Endothelial cell of umbilical vein (primary cell): ENCODE data around the gene LRRN4. TPM values are rescaled to one million over a fixed set of nuclear protein-coding genes. Genes with fewer than 3 reads are reported as not detected.

Experiments
- BruUV-seq: library from RNA; stranded (reverse); fragments of 400-500 nt; replicated peaks from 2 replicates; lab custom pipeline; 2021; lab: Mats Ljungman, UMichigan
- CTCF ChIA-PET: fragments of 300-600, 350-600 bp; sonication (Branson Sonifier 250); formaldehyde crosslinking; loops from one replicate; lab custom pipeline; 2021; ENCODE audit warnings: antibody characterized with exemption, inconsistent platforms; lab: Charles Lee
- POLR2A ChIA-PET: fragments of 300-600, 350-600 bp; sonication (Branson Sonifier 250); formaldehyde crosslinking; loops from one replicate; lab custom pipeline; 2021; ENCODE audit warnings: antibody characterized with exemption, inconsistent platforms; lab: Charles Lee
- DNase-seq: peaks from one replicate; pipeline ENCODE4 v3.0.0-alpha.2; 2011; ENCODE audit warnings: low read depth, low spot score
- FAIRE-seq: peaks from 2 replicates; lab custom pipeline; 2011; peaks lifted over from hg19 to GRCh38; lab: Jason Lieb, UNC
- H2AFZ ChIP-seq: 2 replicates; pipeline ENCODE4 v1.6.0; 2012; ENCODE audit warnings: low read depth, low read length, control low read depth, inconsistent platforms
- H3K27ac ChIP-seq: 2 replicates; pipeline ENCODE4 v1.5.1; 2011; ENCODE audit warnings: low read depth, mild to moderate bottlenecking, control low read depth, low read length, moderate library complexity; ENCODE audit not compliant: insufficient read depth
- H3K27me3 ChIP-seq, 2 experiments: 2 replicates each; pipeline versions ENCODE4 v1.6.0 to v1.6.1; 2011; ENCODE audit warnings: low read length in 2 of 2, mixed read lengths in 1 of 2; ENCODE audit not compliant: control insufficient read depth in 2 of 2, insufficient read depth in 2 of 2
- H3K36me3 ChIP-seq, 2 experiments: 2 replicates in 1 of 2; 3 replicates in 1 of 2; pipeline ENCODE4 v1.5.1; 2011; ENCODE audit warnings: low read length in 2 of 2, mild to moderate bottlenecking in 1 of 2, moderate library complexity in 1 of 2; ENCODE audit not compliant: control insufficient read depth in 2 of 2, insufficient read depth in 2 of 2; ENCODE audit errors: extremely low read depth in 1 of 2
- H3K4me1 ChIP-seq: 3 replicates; pipeline ENCODE4 v1.5.1; 2011; ENCODE audit warnings: mild to moderate bottlenecking, low read length; ENCODE audit not compliant: control insufficient read depth, insufficient read depth; ENCODE audit errors: extremely low read depth
- H3K4me2 ChIP-seq: 2 replicates; pipeline ENCODE4 v1.6.1; 2011; ENCODE audit warnings: low read length, control low read depth, mixed read lengths; ENCODE audit not compliant: insufficient read depth
- H3K4me3 ChIP-seq, 3 experiments: fragments of 200-600 bp in 1 of 3; sonication (generic), shearing (Covaris generic) in 1 of 3; replicated peaks in 1 of 3; 2 replicates each; pipeline ENCODE4 v1.5.1; 2011 to 2016; ENCODE audit warnings: control low read depth in 3 of 3, low read length in 3 of 3, mild to moderate bottlenecking in 2 of 3, inconsistent platforms in 1 of 3, low read depth in 1 of 3, moderate library complexity in 1 of 3; ENCODE audit not compliant: insufficient read depth in 1 of 3
- H3K79me2 ChIP-seq: 2 replicates; pipeline ENCODE4 v1.6.0; 2012; ENCODE audit warnings: low read length, inconsistent platforms; ENCODE audit not compliant: control insufficient read depth, insufficient read depth
- H3K9ac ChIP-seq: replicated peaks from 2 replicates; pipeline ENCODE3; 2011; ENCODE audit warnings: low read length, control low read depth; ENCODE audit not compliant: insufficient read depth; ENCODE audit errors: extremely low read depth
- H3K9me1 ChIP-seq: replicated peaks from 3 replicates; pipeline ENCODE4 v1.6.0; 2011; ENCODE audit warnings: mild to moderate bottlenecking, low read length; ENCODE audit not compliant: control insufficient read depth, insufficient read depth; ENCODE audit errors: extremely low read depth
- H3K9me3 ChIP-seq: replicated peaks from 2 replicates; pipeline ENCODE4 v1.5.1; 2012; ENCODE audit warnings: low read length, inconsistent platforms; ENCODE audit not compliant: control insufficient read depth, insufficient read depth
- H4K20me1 ChIP-seq: replicated peaks from 2 replicates; pipeline ENCODE3; 2011; ENCODE audit warnings: mild to moderate bottlenecking, low read length; ENCODE audit not compliant: control insufficient read depth, insufficient read depth; ENCODE audit errors: extremely low read depth
- EZH2 ChIP-seq: IDR thresholded peaks from 2 replicates; pipeline ENCODE4 v1.6.1; 2012; ENCODE audit warnings: borderline replicate concordance, low read depth, mild to moderate bottlenecking, moderate library complexity, low read length, inconsistent platforms; ENCODE audit not compliant: severe bottlenecking
- FOS ChIP-seq: IDR thresholded peaks from 2 replicates; pipeline ENCODE4 v1.6.1; 2011; ENCODE audit warnings: mild to moderate bottlenecking, low read length, moderate library complexity, borderline replicate concordance; ENCODE audit not compliant: insufficient read depth
- GATA2 ChIP-seq: IDR thresholded peaks from 2 replicates; pipeline ENCODE4 v1.7.0; 2011; ENCODE audit warnings: low read depth, mild to moderate bottlenecking, moderate library complexity, mixed read lengths, low read length; ENCODE audit not compliant: insufficient read length, insufficient read depth
- JUN ChIP-seq: IDR thresholded peaks from 2 replicates; pipeline ENCODE4 v1.6.1; 2011; ENCODE audit warnings: borderline replicate concordance, low read depth; ENCODE audit not compliant: insufficient read length, insufficient read depth
- MYC ChIP-seq: IDR thresholded peaks from one replicate; pipeline ENCODE4 v1.6.1; 2011; ENCODE audit warnings: mild to moderate bottlenecking, low read depth, low read length
- POLR2A ChIP-seq: IDR thresholded peaks from 2 replicates; pipeline ENCODE4 v1.6.1; 2012; ENCODE audit warnings: low read depth, mild to moderate bottlenecking, control low read depth, low read length
- POLR2AphosphoS5 ChIP-seq: IDR thresholded peaks from 2 replicates; pipeline ENCODE4 v1.6.1; 2012; ENCODE audit warnings: low read depth, mild to moderate bottlenecking, control low read depth, low read length, moderate library complexity; ENCODE audit not compliant: insufficient read depth
- dilution Hi-C: fragments of 300-500 bp; cut with MboI; formaldehyde crosslinking; loops from one replicate; pipeline ENCODE4 v1.15.0; 2019; ENCODE audit warnings: low sequenced_read_pairs; ENCODE audit not compliant: extremely low pct_ligation_motif_present
- intact Hi-C: fragments of 100-400 bp; cut with micrococcal nuclease; formaldehyde crosslinking; loops from one replicate; pipeline ENCODE4 v1.10.0; 2022
- polyA plus RNA-seq, 4 experiments: library from polyadenylated mRNA; depleted of rRNA in 3 of 4; stranded (reverse) in 3 of 4; unstranded in 1 of 4; fragments of >200 nt; gene quantifications; 2 replicates each; pipeline versions ENCODE4 v1.2.1 to v1.2.3, GENCODE V29; 2011 to 2012; ENCODE audit warnings: missing spikeins in 1 of 4
- total RNA-seq: library from RNA; stranded (reverse); gene quantifications from 2 replicates; pipeline ENCODE4 v1.2.3, GENCODE V29; 2021
- TF ChIP-seq, protein P1 (sequence below): IDR thresholded peaks from 2 replicates; pipeline ENCODE4 v1.6.1; 2011; ENCODE audit not compliant: insufficient read depth, insufficient read length
- TF ChIP-seq, protein P2 (sequence below), 2 donors: IDR thresholded peaks; 1 replicate in 1 of 2; 2 replicates in 1 of 2; pipeline ENCODE4 v1.5.1; 2011; ENCODE audit warnings: low read length in 2 of 2, mild to moderate bottlenecking in 2 of 2, moderate library complexity in 2 of 2, control low read depth in 1 of 2, inconsistent platforms in 1 of 2, low read depth in 1 of 2; ENCODE audit not compliant: insufficient read depth in 1 of 2; ENCODE audit errors: extremely low read depth in 1 of 2

LRRN4 gene
- total and polyA plus RNA-seq, 2 donors (not counting 3 experiments of a cell fraction or from before 2014, with no cell fraction given): not detected

DNA sequence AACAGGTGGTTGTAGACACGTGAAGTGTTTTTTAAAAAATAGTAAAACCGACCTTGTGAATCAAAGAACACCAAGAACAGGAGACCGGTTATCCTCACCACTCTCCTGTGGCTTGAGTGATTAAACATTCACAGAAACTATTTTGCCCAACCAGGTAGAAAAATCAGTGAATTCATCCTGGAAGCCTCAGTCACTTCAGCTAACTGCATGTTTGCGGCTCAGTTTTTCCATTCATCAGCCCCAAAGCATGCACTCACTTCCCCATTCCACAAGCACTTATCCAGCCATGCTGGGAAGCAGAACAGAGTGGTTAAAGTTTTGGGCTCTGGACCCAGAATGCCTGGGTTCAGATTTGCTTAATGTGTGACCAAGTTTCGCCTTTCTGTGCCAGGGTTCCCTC is 2.4 kb downstream of the LRRN4 start:
- intact Hi-C loops: no loop called here
- no peak for FAIRE-seq
- peak overlapping the region; percentile 53 for H3K4me2 ChIP-seq
- peaks cover 32 to 36% of the 10 kb centered on the region in 2 experiments for H3K27me3 ChIP-seq
- peak; percentile 15 for DNase-seq
- no peaks in the 10 kb centered on the region for H3K9me1 ChIP-seq
- H3K36me3 ChIP-seq: no peaks in the 10 kb centered on the region
- TF ChIP-seq POLR2AphosphoS5 (no peak), EZH2 (no peak), JUN (no peak), MYC (no peak), POLR2A (no peak), GATA2 (no peak), FOS (no peak)
- TF ChIP-seq, protein P1, sequence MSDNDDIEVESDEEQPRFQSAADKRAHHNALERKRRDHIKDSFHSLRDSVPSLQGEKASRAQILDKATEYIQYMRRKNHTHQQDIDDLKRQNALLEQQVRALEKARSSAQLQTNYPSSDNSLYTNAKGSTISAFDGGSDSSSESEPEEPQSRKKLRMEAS: no peak
- TF ChIP-seq, protein P2, sequence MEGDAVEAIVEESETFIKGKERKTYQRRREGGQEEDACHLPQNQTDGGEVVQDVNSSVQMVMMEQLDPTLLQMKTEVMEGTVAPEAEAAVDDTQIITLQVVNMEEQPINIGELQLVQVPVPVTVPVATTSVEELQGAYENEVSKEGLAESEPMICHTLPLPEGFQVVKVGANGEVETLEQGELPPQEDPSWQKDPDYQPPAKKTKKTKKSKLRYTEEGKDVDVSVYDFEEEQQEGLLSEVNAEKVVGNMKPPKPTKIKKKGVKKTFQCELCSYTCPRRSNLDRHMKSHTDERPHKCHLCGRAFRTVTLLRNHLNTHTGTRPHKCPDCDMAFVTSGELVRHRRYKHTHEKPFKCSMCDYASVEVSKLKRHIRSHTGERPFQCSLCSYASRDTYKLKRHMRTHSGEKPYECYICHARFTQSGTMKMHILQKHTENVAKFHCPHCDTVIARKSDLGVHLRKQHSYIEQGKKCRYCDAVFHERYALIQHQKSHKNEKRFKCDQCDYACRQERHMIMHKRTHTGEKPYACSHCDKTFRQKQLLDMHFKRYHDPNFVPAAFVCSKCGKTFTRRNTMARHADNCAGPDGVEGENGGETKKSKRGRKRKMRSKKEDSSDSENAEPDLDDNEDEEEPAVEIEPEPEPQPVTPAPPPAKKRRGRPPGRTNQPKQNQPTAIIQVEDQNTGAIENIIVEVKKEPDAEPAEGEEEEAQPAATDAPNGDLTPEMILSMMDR (IDR thresholded peaks at IDR 0.05; ENCODE audit: extremely low read depth in 1 of 2, insufficient read depth in 1 of 2, low read depth in 1 of 2, low read length in 2 of 2): no peak
- no peak overlapping the region for H3K9ac ChIP-seq
- H3K4me3 ChIP-seq: peak overlapping the region in 1 of 3 experiments; percentile 24
- no peaks in the 10 kb centered on the region for H4K20me1 ChIP-seq
- H3K9me3 ChIP-seq: no peaks in the 10 kb centered on the region
- CTCF ChIA-PET: no interaction called here
- POLR2A ChIA-PET: no interaction called here
- H3K27ac ChIP-seq: no peak overlapping the region
- no TSS peak for BruUV-seq
- peaks cover 8% of the 10 kb centered on the region for H3K4me1 ChIP-seq
- no peak overlapping the region for H2AFZ ChIP-seq
- dilution Hi-C loops: no loop called here
- no peaks in the 10 kb centered on the region for H3K79me2 ChIP-seq
